Stomach (tissue), 19 donors: ENCODE data around the gene CTAGE4. TPM values are rescaled to one million over a fixed set of nuclear protein-coding genes. Genes with fewer than 3 reads are reported as not detected.
"Not testable (repeated sequence)": the region's sequence is repeated elsewhere in the genome, so short reads cannot be mapped to it uniquely, and the experiment has no call there.

Source experiments
- DNase-seq, 2 donors: peaks; one replicate each; pipeline versions ENCODE4 v3.0.0 to v3.0.0-alpha.2; 2013 to 2019
- H3K27ac ChIP-seq, 5 donors: fragments of 200-600 bp in 4 of 5; sonication (generic) in 4 of 5; one replicate each; pipeline ENCODE4 v1.5.1; 2013 to 2019; ENCODE audit warnings: mild to moderate bottlenecking in 1 of 5, moderate library complexity in 1 of 5
- H3K27me3 ChIP-seq, 3 donors: fragments of 200-600 bp; sonication (generic); one replicate each; pipeline ENCODE4 v1.5.1; 2017 to 2019; ENCODE audit warnings: mixed run types in 1 of 3
- H3K36me3 ChIP-seq, 4 donors: fragments of 200-600 bp; sonication (generic); 1 replicate in 3 of 4; 2 replicates in 1 of 4; pipeline ENCODE4 v1.5.1; 2016 to 2019
- H3K4me1 ChIP-seq, 4 donors: fragments of 200-600 bp; sonication (generic); one replicate each; pipeline ENCODE4 v1.5.1; 2016 to 2019
- H3K4me3 ChIP-seq, 4 donors: fragments of 200-600 bp; sonication (generic) in 3 of 4; one replicate each; pipeline ENCODE4 v1.5.1; 2016 to 2019; ENCODE audit warnings: mild to moderate bottlenecking in 1 of 4
- H3K9me3 ChIP-seq, 4 donors: fragments of 200-600 bp; sonication (generic); one replicate each; pipeline ENCODE4 v1.5.1; 2016 to 2019
- EP300 ChIP-seq: sonication (generic); formaldehyde crosslinking; IDR thresholded peaks from one replicate; pipeline ENCODE4 v1.6.1; 2017; ENCODE audit warnings: antibody characterized with exemption
- POLR2A ChIP-seq, 4 donors: fragments of 450-650 bp; IDR thresholded peaks; one replicate each; pipeline ENCODE4 v1.6.1; 2016; ENCODE audit warnings: antibody characterized with exemption in 4 of 4, control low read depth in 2 of 4, mild to moderate bottlenecking in 1 of 4, moderate library complexity in 1 of 4
- POLR2AphosphoS5 ChIP-seq, 3 donors: sonication (generic); formaldehyde crosslinking; IDR thresholded peaks; one replicate each; pipeline ENCODE4 v1.6.1; 2016; ENCODE audit warnings: antibody characterized with exemption in 3 of 3
- WGBS, 5 donors: extraction: QIAGEN DNeasy Blood & Tissue Kit in 3 of 5; methylation state at CpG; one replicate each; pipeline versions ENCODE4 v1.1.5 to v1.1.7; 2013 to 2018; 5-methylcytosine and 5-hydroxymethylcytosine counted together
- intact Hi-C: fragments of 100-400 bp; cut with DNase I; formaldehyde crosslinking; loops from one replicate; pipeline ENCODE4 v1.15.1; 2023; ENCODE audit warnings: low total_unique reads
- long read RNA-seq, 10 donors: transcript quantifications; one replicate each; lab custom pipeline, GENCODE V29; 2026
- polyA plus RNA-seq, 3 donors: library from polyadenylated mRNA; stranded (reverse); fragments of 200-250 nt; gene quantifications; one replicate each; pipeline ENCODE4 v1.2.3, GENCODE V29; 2013
- total RNA-seq, 5 donors: library from RNA; depleted of rRNA; stranded (reverse); fragments of >200 nt; gene quantifications; one replicate each; pipeline versions ENCODE4 v1.1.0 to v1.2.3, GENCODE V29; 2014 to 2016
- TF ChIP-seq, protein P1 (sequence below), 7 experiments: fragments of 450-650 bp in 4 of 7; fragments of 200-600 bp in 3 of 7; sonication (generic) in 3 of 7; IDR thresholded peaks; one replicate each; pipeline ENCODE4 v1.5.1; 2016 to 2019; ENCODE audit warnings: antibody characterized with exemption in 7 of 7, control low read depth in 2 of 7, mild to moderate bottlenecking in 1 of 7
- donor health status: healthy with polysubstance abuse.
- donor health status: Bipolar disorder and iron deficiency.
- donor health status: healthy.

The CTAGE4 gene, protein sequence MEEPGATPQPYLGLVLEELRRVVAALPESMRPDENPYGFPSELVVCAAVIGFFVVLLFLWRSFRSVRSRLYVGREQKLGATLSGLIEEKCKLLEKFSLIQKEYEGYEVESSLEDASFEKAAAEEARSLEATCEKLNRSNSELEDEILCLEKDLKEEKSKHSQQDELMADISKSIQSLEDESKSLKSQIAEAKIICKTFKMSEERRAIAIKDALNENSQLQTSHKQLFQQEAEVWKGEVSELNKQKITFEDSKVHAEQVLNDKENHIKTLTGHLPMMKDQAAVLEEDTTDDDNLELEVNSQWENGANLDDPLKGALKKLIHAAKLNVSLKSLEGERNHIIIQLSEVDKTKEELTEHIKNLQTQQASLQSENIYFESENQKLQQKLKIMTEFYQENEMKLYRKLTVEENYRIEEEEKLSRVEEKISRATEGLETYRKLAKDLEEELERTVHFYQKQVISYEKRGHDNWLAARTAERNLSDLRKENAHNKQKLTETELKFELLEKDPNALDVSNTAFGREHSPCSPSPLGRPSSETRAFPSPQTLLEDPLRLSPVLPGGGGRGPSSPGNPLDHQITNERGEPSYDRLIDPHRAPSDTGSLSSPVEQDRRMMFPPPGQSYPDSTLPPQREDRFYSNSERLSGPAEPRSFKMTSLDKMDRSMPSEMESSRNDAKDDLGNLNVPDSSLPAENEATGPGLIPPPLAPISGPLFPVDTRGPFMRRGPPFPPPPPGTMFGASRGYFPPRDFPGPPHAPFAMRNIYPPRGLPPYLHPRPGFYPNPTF
- total RNA-seq, result 10 to 100 TPM in 4 of 5 donors, 1 to 10 TPM in 1; 3.3 to 36.5 (median 17.8) TPM
- polyA plus RNA-seq, result 1 to 10 TPM; 1.4 to 2.0 (median 1.8) TPM
- long read RNA-seq, donor 1, result 0 reads
- long read RNA-seq, donor 2, result 0 reads
- long read RNA-seq, donor 3, partial matches to known transcripts, result 0 of 1 reads
- long read RNA-seq, donor 3, other reads (novel, unspliced or antisense), result 0 of 1 reads
- long read RNA-seq, donor 4, result 0 reads
- long read RNA-seq, donor 5, result 0 reads
- long read RNA-seq, donor 6, partial matches to known transcripts, result 0 of 1 reads
- long read RNA-seq, donor 6, other reads (novel, unspliced or antisense), result 0 of 1 reads
- long read RNA-seq, donor 7, partial matches to known transcripts, result 0 of 1 reads
- long read RNA-seq, donor 7, other reads (novel, unspliced or antisense), result 0 of 1 reads
- long read RNA-seq, donor 8, result 0 reads
- long read RNA-seq, donor 9, result 0 reads
- long read RNA-seq, donor 10, partial matches to known transcripts, result 0 of 1 reads
- long read RNA-seq, donor 10, other reads (novel, unspliced or antisense), result 0 of 1 reads

DNA sequence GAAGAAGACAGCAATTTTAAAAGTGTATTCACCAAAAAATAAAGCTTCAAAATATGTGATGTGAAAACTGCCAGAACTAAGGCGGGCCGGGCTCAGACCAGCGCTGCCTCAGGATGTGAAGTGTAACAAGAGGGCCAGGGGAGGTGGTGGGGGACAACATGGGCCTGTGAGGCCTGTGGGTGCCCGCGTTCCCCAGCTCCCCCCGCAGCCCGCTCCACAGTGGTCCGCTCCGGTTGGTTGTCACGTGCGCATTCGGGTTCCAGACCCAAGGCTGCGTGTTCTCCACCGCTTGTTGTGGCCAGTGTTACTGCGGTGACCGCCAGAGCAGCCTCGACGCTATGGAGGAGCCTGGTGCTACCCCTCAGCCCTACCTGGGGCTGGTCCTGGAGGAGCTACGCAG lies at the start of gene CTAGE4:
CTAGE4 (plus strand) TSS at position 301 of the 400 bp plus-strand sequence; CDS start at position 339, 38 bp downstream.
- H3K27me3 ChIP-seq, H3K4me1 ChIP-seq, H3K4me3 ChIP-seq, H3K9me3 ChIP-seq, intact Hi-C loops, H3K27ac ChIP-seq, DNase-seq, H3K36me3 ChIP-seq: not testable (repeated sequence)
- WGBS, 5 donors, result no CpG with 5 or more reads among the region's 19 CpGs

DNA sequence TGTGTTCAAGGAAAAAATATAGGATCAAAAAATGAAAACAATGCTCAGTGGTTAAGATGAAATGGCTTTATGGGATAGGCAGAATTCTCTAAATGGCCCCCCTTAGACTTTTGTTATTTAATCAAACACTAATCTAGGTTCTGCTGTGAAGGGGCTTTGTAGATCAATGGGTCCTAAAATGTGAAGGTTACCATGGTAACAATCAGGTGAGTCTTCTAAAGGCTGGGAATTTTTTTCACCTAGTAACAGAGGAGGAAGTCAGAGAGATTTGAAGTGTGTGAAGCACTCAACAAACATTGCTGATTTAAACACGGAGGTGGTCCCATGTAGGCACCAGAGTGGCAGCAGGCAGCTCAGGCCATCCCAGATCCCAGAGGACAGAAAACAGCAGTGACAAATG lies 49.1 kb upstream of the CTAGE4 start:
- H3K9me3 ChIP-seq, result no peaks in the 10 kb centered on the region
- H3K27me3 ChIP-seq, result no peaks in the 10 kb centered on the region
- WGBS, 5 donors, result 33 to 44% (median 39%) methylated on average over 1 of the region's 1 CpG
- no peaks in the 10 kb centered on the region for H3K4me1 ChIP-seq
- intact Hi-C loops, result no loop called here
- H3K27ac ChIP-seq, result no peak overlapping the region
- DNase-seq, result no peak
- H3K4me3 ChIP-seq, result no peak overlapping the region
- H3K36me3 ChIP-seq, result no peaks in the 10 kb centered on the region
- no peak for TF ChIP-seq EP300
- no peak for TF ChIP-seq POLR2AphosphoS5 (IDR thresholded peaks at IDR 0.05)
- TF ChIP-seq POLR2A (IDR thresholded peaks at IDR 0.05), result no peak
- TF ChIP-seq, protein P1, sequence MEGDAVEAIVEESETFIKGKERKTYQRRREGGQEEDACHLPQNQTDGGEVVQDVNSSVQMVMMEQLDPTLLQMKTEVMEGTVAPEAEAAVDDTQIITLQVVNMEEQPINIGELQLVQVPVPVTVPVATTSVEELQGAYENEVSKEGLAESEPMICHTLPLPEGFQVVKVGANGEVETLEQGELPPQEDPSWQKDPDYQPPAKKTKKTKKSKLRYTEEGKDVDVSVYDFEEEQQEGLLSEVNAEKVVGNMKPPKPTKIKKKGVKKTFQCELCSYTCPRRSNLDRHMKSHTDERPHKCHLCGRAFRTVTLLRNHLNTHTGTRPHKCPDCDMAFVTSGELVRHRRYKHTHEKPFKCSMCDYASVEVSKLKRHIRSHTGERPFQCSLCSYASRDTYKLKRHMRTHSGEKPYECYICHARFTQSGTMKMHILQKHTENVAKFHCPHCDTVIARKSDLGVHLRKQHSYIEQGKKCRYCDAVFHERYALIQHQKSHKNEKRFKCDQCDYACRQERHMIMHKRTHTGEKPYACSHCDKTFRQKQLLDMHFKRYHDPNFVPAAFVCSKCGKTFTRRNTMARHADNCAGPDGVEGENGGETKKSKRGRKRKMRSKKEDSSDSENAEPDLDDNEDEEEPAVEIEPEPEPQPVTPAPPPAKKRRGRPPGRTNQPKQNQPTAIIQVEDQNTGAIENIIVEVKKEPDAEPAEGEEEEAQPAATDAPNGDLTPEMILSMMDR (IDR thresholded peaks at IDR 0.05), result no peak

DNA sequence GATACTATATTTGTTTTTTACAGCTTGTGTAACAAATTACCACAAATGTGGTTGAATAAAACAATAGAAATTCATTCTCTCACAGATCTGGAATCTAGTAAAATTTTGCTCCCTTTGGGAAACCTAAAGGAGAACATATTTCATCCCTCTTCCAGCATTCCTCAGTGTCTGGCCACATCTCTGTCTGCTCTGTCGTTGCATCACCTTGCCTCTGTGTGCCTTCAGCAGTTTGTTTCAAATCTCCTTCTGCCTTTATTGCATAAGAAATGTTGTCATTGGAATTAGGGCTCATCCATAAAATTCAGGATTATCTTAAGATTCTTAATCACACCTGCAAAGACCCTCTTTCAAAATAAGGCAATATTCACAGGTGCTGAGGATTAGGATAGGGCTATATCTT lies 45.8 kb upstream of the CTAGE4 start:
- H3K9me3 ChIP-seq, result no peaks in the 10 kb centered on the region
- 48 to 81% (median 54%) methylated on average over 1 of the region's 1 CpG for WGBS, 5 donors
- H3K27ac ChIP-seq, result no peak overlapping the region

DNA sequence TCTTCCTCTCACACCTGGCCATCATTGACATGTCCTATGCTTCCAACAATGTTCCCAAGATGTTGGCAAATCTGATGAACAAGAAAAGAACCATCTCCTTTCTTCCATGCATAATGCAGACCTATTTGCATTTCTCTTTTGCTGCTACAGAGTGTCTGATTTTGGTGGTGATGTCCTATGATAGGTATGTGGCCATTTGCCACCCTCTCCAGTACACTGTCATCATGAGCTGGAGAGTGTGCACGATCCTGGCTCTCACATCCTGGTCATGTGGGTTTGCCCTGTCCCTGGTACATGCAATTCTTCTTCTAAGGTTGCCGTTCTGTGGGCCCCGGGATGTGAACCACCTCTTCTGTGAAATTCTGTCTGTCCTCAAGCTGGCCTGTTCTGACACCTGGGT lies 41.1 kb upstream of the CTAGE4 start:
- Histone ChIP-seq H3K4me3 (no peak overlapping the region), H3K27me3 (no peaks in the 10 kb centered on the region), H3K4me1 (no peaks in the 10 kb centered on the region), H3K36me3 (no peaks in the 10 kb centered on the region), H3K27ac (no peak overlapping the region), H3K9me3 (peaks cover 0 to 16% (median 6%) of the 10 kb centered on the region in 4 donors)
- TF ChIP-seq POLR2AphosphoS5 (IDR thresholded peaks at IDR 0.05) (no peak), EP300 (no peak), POLR2A (IDR thresholded peaks at IDR 0.05) (no peak)
- TF ChIP-seq, protein P1 (IDR thresholded peaks at IDR 0.05), result no peak
- intact Hi-C loops, result no loop called here
- no peak for DNase-seq
- WGBS, 5 donors, result 84 to 92% (median 86%) methylated on average over 3 of the region's 3 CpGs

More for the DNA sequence above, 45.8 kb upstream of the CTAGE4 start:
- TF ChIP-seq POLR2A (IDR thresholded peaks at IDR 0.05), result no peak
- Histone ChIP-seq H3K4me3 (no peak overlapping the region), H3K4me1 (no peaks in the 10 kb centered on the region), H3K27me3 (no peaks in the 10 kb centered on the region), H3K36me3 (no peaks in the 10 kb centered on the region)
- intact Hi-C loops, result no loop called here
- DNase-seq, result no peak

DNA sequence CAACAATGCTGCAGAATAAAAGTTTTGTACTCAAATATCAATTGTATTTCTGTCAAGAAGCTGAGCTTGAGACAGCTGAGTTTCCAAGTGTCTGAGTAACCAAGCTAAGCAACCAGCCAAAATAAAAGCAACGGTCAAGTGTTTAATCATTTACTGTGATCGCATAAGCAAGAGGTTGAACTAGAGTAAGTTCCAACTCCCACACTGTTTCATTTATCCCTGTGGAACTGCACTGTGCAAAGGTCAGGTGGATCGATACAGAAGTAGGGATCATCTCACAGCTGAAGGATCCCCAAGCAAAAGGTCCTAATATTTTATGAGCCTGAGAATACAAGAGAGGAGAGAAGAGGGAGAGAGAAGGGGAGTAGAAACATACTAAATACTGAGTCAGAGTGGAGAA lies 38.8 kb upstream of the CTAGE4 start:
- intact Hi-C loops, result no loop called here
- H3K36me3 ChIP-seq, result no peaks in the 10 kb centered on the region
- no peak overlapping the region for H3K27ac ChIP-seq
- H3K4me1 ChIP-seq, result no peaks in the 10 kb centered on the region
- TF ChIP-seq POLR2A (IDR thresholded peaks at IDR 0.05) (no peak), EP300 (no peak), POLR2AphosphoS5 (IDR thresholded peaks at IDR 0.05) (no peak)
- TF ChIP-seq, protein P1 (IDR thresholded peaks at IDR 0.05), result no peak
- no peak overlapping the region for H3K4me3 ChIP-seq
- H3K9me3 ChIP-seq, result peaks cover 0 to 37% (median 26%) of the 10 kb centered on the region in 4 donors
- DNase-seq, result no peak
- WGBS, 5 donors, result 86 to 93% (median 88%) methylated on average over 3 of the region's 3 CpGs
- H3K27me3 ChIP-seq, result no peaks in the 10 kb centered on the region
